Skeletal muscle tissue (tissue), 4 donors: ENCODE data around the gene ZMIZ2. TPM values are rescaled to one million over a fixed set of nuclear protein-coding genes. Genes with fewer than 3 reads are reported as not detected.
A peak's percentile ranks its signal among the peaks of the same experiment; 100 is the strongest.
"Not testable (repeated sequence)": the region's sequence is repeated elsewhere in the genome, so short reads cannot be mapped to it uniquely, and the experiment has no call there.

Source experiments
- H3K27ac ChIP-seq: one replicate; pipeline ENCODE4 v1.7.0; 2013; ENCODE audit warnings: mild to moderate bottlenecking, low read depth, low read length, inconsistent platforms
- H3K27me3 ChIP-seq, 3 donors: one replicate each; pipeline ENCODE4 v1.7.0; 2013; ENCODE audit warnings: low read length in 3 of 3; ENCODE audit not compliant: control insufficient read depth in 3 of 3, insufficient read depth in 3 of 3
- H3K36me3 ChIP-seq, 3 donors: one replicate each; pipeline ENCODE4 v1.7.0; 2013; ENCODE audit warnings: low read length in 3 of 3; ENCODE audit not compliant: control insufficient read depth in 3 of 3, insufficient read depth in 3 of 3
- H3K4me1 ChIP-seq, 3 donors: one replicate each; pipeline ENCODE4 v1.7.0; 2013; ENCODE audit warnings: low read length in 3 of 3, mild to moderate bottlenecking in 3 of 3; ENCODE audit not compliant: control insufficient read depth in 3 of 3, insufficient read depth in 3 of 3
- H3K4me3 ChIP-seq, 3 donors: one replicate each; pipeline ENCODE4 v1.7.0; 2013; ENCODE audit warnings: low read length in 3 of 3
- H3K9ac ChIP-seq, 3 donors: one replicate each; pipeline ENCODE4 v1.7.0; 2013; ENCODE audit warnings: low read length in 3 of 3, mild to moderate bottlenecking in 3 of 3, moderate library complexity in 2 of 3, low read depth in 1 of 3
- H3K9me3 ChIP-seq, 3 donors: one replicate each; pipeline ENCODE4 v1.7.0; 2013; ENCODE audit warnings: low read length in 3 of 3; ENCODE audit not compliant: control insufficient read depth in 3 of 3
- total RNA-seq: library from RNA; depleted of rRNA; stranded (reverse); fragments of >200 nt; gene quantifications from one replicate; pipeline ENCODE4 v1.2.3, GENCODE V29; 2014
- donor health status: Osteomylitis.

The ZMIZ2 gene
- total RNA-seq, 1 donor from 2014 or later, result 4.2 TPM

GRCh38 chr7:44769776-44770294, 21.2 kb downstream of the ZMIZ2 start:
- Histone ChIP-seq H3K9me3 (no peaks in the 10 kb centered on the region), H3K36me3 (peaks cover 23 to 28% (median 27%) of the 10 kb centered on the region in 3 donors), H3K9ac (peak overlapping the region in 1 of 3 donors; percentile 28), H3K4me1 (peaks cover 32 to 36% (median 34%) of the 10 kb centered on the region in 3 donors), H3K27me3 (no peaks in the 10 kb centered on the region), H3K27ac (no peak overlapping the region), H3K4me3 (peak overlapping the region in 2 of 3 donors; percentile 16 to 31)

- no peaks in the 10 kb centered on the region for H3K9me3 ChIP-seq
- peaks cover 3 to 6% (median 3%) of the 10 kb centered on the region in 3 donors for H3K27me3 ChIP-seq
- H3K4me3 ChIP-seq, result no peak overlapping the region
- H3K36me3 ChIP-seq, result peaks cover 8 to 14% (median 13%) of the 10 kb centered on the region in 3 donors
- no peak overlapping the region for H3K27ac ChIP-seq
- H3K4me1 ChIP-seq, result peaks cover 32 to 36% (median 34%) of the 10 kb centered on the region in 3 donors
- H3K9ac ChIP-seq, result no peak overlapping the region
Measured at GRCh38 chr7:44771358-44771757, 22.7 kb downstream of the ZMIZ2 start.

GRCh38 chr7:44772440-44772839, 23.8 kb downstream of the ZMIZ2 start:
- Histone ChIP-seq H3K27ac (no peak overlapping the region), H3K36me3 (peaks cover 0 to 4% (median 4%) of the 10 kb centered on the region in 3 donors), H3K27me3 (peaks cover 3 to 7% (median 3%) of the 10 kb centered on the region in 3 donors), H3K4me1 (peaks cover 29 to 32% (median 30%) of the 10 kb centered on the region in 3 donors), H3K9ac (no peak overlapping the region), H3K4me3 (no peak overlapping the region), H3K9me3 (no peaks in the 10 kb centered on the region)

- no peaks in the 10 kb centered on the region for H3K9me3 ChIP-seq
- peaks cover 3 to 7% (median 3%) of the 10 kb centered on the region in 3 donors for H3K27me3 ChIP-seq
- peaks cover 25 to 28% (median 26%) of the 10 kb centered on the region in 3 donors for H3K4me1 ChIP-seq
- no peak overlapping the region for H3K27ac ChIP-seq
- no peak overlapping the region for H3K4me3 ChIP-seq
- no peaks in the 10 kb centered on the region for H3K36me3 ChIP-seq
- H3K9ac ChIP-seq, result no peak overlapping the region
Measured at GRCh38 chr7:44772867-44773266, 24.2 kb downstream of the ZMIZ2 start.

- H3K4me1 ChIP-seq, result peaks cover 9 to 12% (median 10%) of the 10 kb centered on the region in 3 donors
- H3K9me3 ChIP-seq, H3K36me3 ChIP-seq, H3K9ac ChIP-seq, H3K4me3 ChIP-seq, H3K27me3 ChIP-seq, H3K27ac ChIP-seq: not testable (repeated sequence)
Measured at GRCh38 chr7:44774486-44774885, 25.8 kb downstream of the ZMIZ2 start.

GRCh38 chr7:44775383-44776107, 26.9 kb downstream of the ZMIZ2 start:
- Histone ChIP-seq H3K9ac (no peak overlapping the region), H3K27me3 (peaks cover 3 to 7% (median 3%) of the 10 kb centered on the region in 3 donors), H3K36me3 (no peaks in the 10 kb centered on the region), H3K9me3 (no peaks in the 10 kb centered on the region), H3K4me3 (no peak overlapping the region), H3K4me1 (peaks cover 0 to 1% (median 0%) of the 10 kb centered on the region in 3 donors), H3K27ac (no peak overlapping the region)

GRCh38 chr7:44776211-44776610, 27.6 kb downstream of the ZMIZ2 start:
- Histone ChIP-seq H3K36me3 (no peaks in the 10 kb centered on the region), H3K4me1 (no peaks in the 10 kb centered on the region), H3K27ac (no peak overlapping the region), H3K9me3 (no peaks in the 10 kb centered on the region), H3K27me3 (peaks cover 3 to 7% (median 3%) of the 10 kb centered on the region in 3 donors), H3K4me3 (no peak overlapping the region), H3K9ac (no peak overlapping the region)

GRCh38 chr7:44782460-44782859, 33.8 kb downstream of the ZMIZ2 start:
- Histone ChIP-seq H3K4me3 (no peak overlapping the region), H3K36me3 (no peaks in the 10 kb centered on the region), H3K9ac (no peak overlapping the region), H3K27ac (no peak overlapping the region), H3K4me1 (no peaks in the 10 kb centered on the region), H3K27me3 (no peaks in the 10 kb centered on the region), H3K9me3 (peaks cover 0 to 2% (median 0%) of the 10 kb centered on the region in 3 donors)

GRCh38 chr7:44783407-44783806, 34.8 kb downstream of the ZMIZ2 start:
- no peaks in the 10 kb centered on the region for H3K27me3 ChIP-seq
- no peak overlapping the region for H3K27ac ChIP-seq

GRCh38 chr7:44784364-44784763, 35.7 kb downstream of the ZMIZ2 start:
- Histone ChIP-seq H3K36me3 (no peaks in the 10 kb centered on the region), H3K27me3 (no peaks in the 10 kb centered on the region), H3K9me3 (peaks cover 0 to 2% (median 0%) of the 10 kb centered on the region in 3 donors), H3K9ac (no peak overlapping the region), H3K4me3 (no peak overlapping the region), H3K4me1 (no peaks in the 10 kb centered on the region), H3K27ac (no peak overlapping the region)

More at GRCh38 chr7:44783407-44783806, 34.8 kb downstream of the ZMIZ2 start:
- peaks cover 0 to 2% (median 0%) of the 10 kb centered on the region in 3 donors for H3K9me3 ChIP-seq
- H3K4me3 ChIP-seq, result no peak overlapping the region
- H3K9ac ChIP-seq, result no peak overlapping the region
- no peaks in the 10 kb centered on the region for H3K36me3 ChIP-seq
- no peaks in the 10 kb centered on the region for H3K4me1 ChIP-seq
